HG03159 (cell line): ENCODE measurements around the gene IER5L.

ENCODE experiments used
- ATAC-seq: cut with Tn5 transposase; IDR thresholded peaks from one replicate; pipeline ENCODE4 v1.9.1; 2021; ENCODE audit warnings: mild to moderate bottlenecking, moderate library complexity; ENCODE audit not compliant: unreplicated experiment

The IER5L gene

GRCh38 chr9:129177791-129178567, at the start of gene IER5L:
IER5L (minus strand) TSS chr9:129178261; CDS start chr9:129178052, 209 bp downstream.
- ATAC-seq: peak; percentile 77

GRCh38 chr9:129227843-129228189, 49.8 kb upstream of the IER5L start:
- no peak for ATAC-seq

- ATAC-seq: no peak
These were observed 47.8 kb upstream of the IER5L start for GRCh38 chr9:129225815-129226214.

GRCh38 chr9:129225490-129225778, 47.4 kb upstream of the IER5L start:
- ATAC-seq: no peak

GRCh38 chr9:129224618-129225489, 46.8 kb upstream of the IER5L start:
- ATAC-seq: no peak

- ATAC-seq: no peak
These were observed 45.6 kb upstream of the IER5L start for GRCh38 chr9:129223551-129224208.

- ATAC-seq: no peak
These were observed 44.8 kb upstream of the IER5L start for GRCh38 chr9:129222819-129223218.

- ATAC-seq: no peak
These were observed 44.0 kb upstream of the IER5L start for GRCh38 chr9:129221979-129222635.

GRCh38 chr9:129221233-129221632, 43.2 kb upstream of the IER5L start:
- ATAC-seq: peak; percentile 57

GRCh38 chr9:129220771-129221170, 42.7 kb upstream of the IER5L start:
- ATAC-seq: no peak

GRCh38 chr9:129218918-129219317, 40.9 kb upstream of the IER5L start:
- no peak for ATAC-seq

GRCh38 chr9:129218272-129218625, 40.2 kb upstream of the IER5L start:
- no peak for ATAC-seq

GRCh38 chr9:129213551-129213950, 35.5 kb upstream of the IER5L start:
- no peak for ATAC-seq

GRCh38 chr9:129211686-129212085, 33.6 kb upstream of the IER5L start:
- no peak for ATAC-seq

GRCh38 chr9:129210125-129210524, 32.1 kb upstream of the IER5L start:
- no peak for ATAC-seq

- ATAC-seq: no peak
These were observed 31.5 kb upstream of the IER5L start for GRCh38 chr9:129209580-129209979.

GRCh38 chr9:129209109-129209508, 31.0 kb upstream of the IER5L start:
- no peak for ATAC-seq

- ATAC-seq: no peak
These were observed 30.4 kb upstream of the IER5L start for GRCh38 chr9:129208207-129209032.

GRCh38 chr9:129206905-129207304, 28.8 kb upstream of the IER5L start:
- no peak for ATAC-seq

GRCh38 chr9:129206401-129206800, 28.3 kb upstream of the IER5L start:
- no peak for ATAC-seq
